ENCODE results near the gene SIRT6. TPM values are rescaled to one million over a fixed set of nuclear protein-coding genes. Genes with fewer than 3 reads are reported as not detected.

The SIRT6 gene
- total and polyA plus RNA-seq, 10 of the 15 experiments (the other 5 are each of a cell fraction or from before 2014, with no cell fraction given), result 1.3 to 49.6 (median 24.2) TPM

- no peak for DNase-seq (ENCODE audit: low read depth, low spot score)
- peak overlapping the region; percentile 25; the same call in 1 of the 2 replicates for H3K4me2 ChIP-seq (ENCODE audit: control insufficient read depth, insufficient read depth)
- no peak overlapping the region for H3K4me3 ChIP-seq
- ChIA-PET SMC1A (ENCODE audit: uncharacterized antibody, unreplicated experiment) (interaction anchor here (0.6 to 2.2 kb wide), 13 partner anchors 14 to 155 kb away, joined by 3 to 26 read pairs (median 3); partner anchors contain the start of gene EEF2), RAD21 (ENCODE audit: unreplicated experiment) (interaction anchor here (0.6 to 2.4 kb wide), 19 partner anchors 8 to 155 kb away, joined by 3 to 15 read pairs (median 3); partner anchors contain the start of genes CREB3L3 and EEF2), CTCF (interaction anchor here (0.6 to 5.5 kb wide), 50 partner anchors 8 to 458 kb away, joined by 3 to 66 read pairs (median 4); partner anchors contain the start of genes ANKRD24, CREB3L3, EBI3 and EEF2), POLR2A (interaction anchor here (1.0 to 1.6 kb wide), 5 partner anchors 26 to 155 kb away, joined by 3 to 7 read pairs (median 3); partner anchors contain the start of gene EEF2)
- peak; percentile 82 for FAIRE-seq
- TF ChIP-seq SRF (IDR thresholded peaks at IDR 0.05; ENCODE audit: low read depth in 2 of 2, low read length in 2 of 2), result no peak
- TF ChIP-seq SIX5 (IDR thresholded peaks at IDR 0.05; ENCODE audit: low read depth, low read length, severe bottlenecking), result no peak
- TF ChIP-seq RAD21 (IDR thresholded peaks at IDR 0.05; ENCODE audit: insufficient read depth, low read depth, low read length), result peak; percentile 56
- TF ChIP-seq FOXM1 (IDR thresholded peaks at IDR 0.05; ENCODE audit: low read depth, low read length), result no peak
- peak; percentile 39; the same call in 1 of the 2 replicates for TF ChIP-seq SMC3 (IDR thresholded peaks at IDR 0.05; ENCODE audit: borderline replicate concordance, low read length)
- no peak for TF ChIP-seq WRNIP1 (IDR thresholded peaks at IDR 0.05; ENCODE audit: borderline replicate concordance, low read depth, low read length)
- no peak for TF ChIP-seq FOXK2 (IDR thresholded peaks at IDR 0.05)
- peak; percentile 67 to 82 (median 75) for TF ChIP-seq CTCF (IDR thresholded peaks at IDR 0.05 in 2 of 3, conservative IDR thresholded peaks at IDR 0.05 in 1 of 3; ENCODE audit: control insufficient read depth in 2 of 3, extremely low read depth in 1 of 3, insufficient read depth in 1 of 3, low read depth in 3 of 3, low read length in 3 of 3)
- BruUV-seq (replicated peaks), result no TSS peak
- no peak overlapping the region for H2AFZ ChIP-seq (ENCODE audit: control insufficient read depth, low read depth, low read length)
- intact Hi-C loops (cut with micrococcal nuclease; ENCODE audit: unreplicated experiment) (loop anchor here (1.0 kb wide), 1 partner anchor 68 kb away; no protein-coding TSS in a partner anchor), in situ Hi-C loops (cut with MboI) (no loop called here)
- peaks cover 4% of the 10 kb centered on the region; the same call in 1 of the 2 replicates for H3K4me1 ChIP-seq (ENCODE audit: control insufficient read depth, insufficient read depth, low read length)
- H4K20me1 ChIP-seq (ENCODE audit: control insufficient read depth, insufficient read depth), result no peaks in the 10 kb centered on the region
- H3K79me2 ChIP-seq (ENCODE audit: control insufficient read depth, insufficient read depth, low read length), result no peaks in the 10 kb centered on the region
- H3K36me3 ChIP-seq (ENCODE audit: control insufficient read depth in 2 of 2, insufficient read depth in 2 of 2, low read length in 1 of 2), result no peaks in the 10 kb centered on the region
- no peak overlapping the region for H3K27ac ChIP-seq (ENCODE audit: control insufficient read depth, insufficient read depth)
- no peaks in the 10 kb centered on the region for H3K27me3 ChIP-seq (replicated peaks in 1 of 2; ENCODE audit: control insufficient read depth in 2 of 2, insufficient read depth in 2 of 2, low read length in 1 of 2)
- H3K9me3 ChIP-seq (replicated peaks; ENCODE audit: control insufficient read depth, insufficient read depth, low read length), result no peaks in the 10 kb centered on the region
- H3K9ac ChIP-seq (ENCODE audit: control insufficient read depth, insufficient read depth, low read length), result no peak overlapping the region
- WGBS (ENCODE audit: insufficient coverage, insufficient replicate concordance, low lambda C conversion rate, missing lambda C conversion rate), result 20% methylated on average over 12 of the region's 12 CpGs
- ATAC-seq, result peak; percentile 95
These were observed 42.1 kb downstream of the SIRT6 start for GRCh38 chr19:4140237-4140711.
